ENCODE results near the gene RAP2A. TPM values are rescaled to one million over a fixed set of nuclear protein-coding genes. Genes with fewer than 3 reads are reported as not detected.

RAP2A gene
- total and polyA plus RNA-seq, 12 donors, result 3.6 to 37.9 (median 22.2) TPM

- 89 to 100% (median 95%) methylated on average over 3 of the region's 3 CpGs for WGBS, 4 donors
- intact Hi-C loops (cut with DNase I), result no loop called here
Observed at GRCh38 chr13:97385854-97386253, 48.1 kb upstream of the RAP2A start.

GRCh38 chr13:97386801-97387484 is 47.0 kb upstream of the RAP2A start:
- 71 to 82% (median 77%) methylated on average over 4 of the region's 4 CpGs for WGBS, 4 donors
- Histone ChIP-seq H3K27me3 (no peaks in the 10 kb centered on the region), H3K4me3 (no peak overlapping the region), H3K27ac (peak overlapping the region in 4 of 5 donors; percentile 3 to 87 (median 52)), H3K4me1 (replicated peaks in 1 of 2) (peaks cover 6 to 59% of the 10 kb centered on the region in 2 donors), H3K9me3 (replicated peaks in 1 of 3) (peaks cover 0 to 3% (median 0%) of the 10 kb centered on the region in 3 donors), H3K36me3 (replicated peaks in 1 of 2) (peaks cover 0 to 15% of the 10 kb centered on the region in 2 donors)
- DNase-seq, result peak in 6 of 7 donors; percentile 27 to 66 (median 46)
- TF ChIP-seq POLR2A (IDR thresholded peaks at IDR 0.05), result no peak
- TF ChIP-seq CTCF (IDR thresholded peaks at IDR 0.05), result no peak
- intact Hi-C loops (cut with DNase I), result no loop called here

More at GRCh38 chr13:97385854-97386253, 48.1 kb upstream of the RAP2A start:
- Histone ChIP-seq H3K9me3 (replicated peaks in 1 of 3) (peaks cover 0 to 3% (median 0%) of the 10 kb centered on the region in 3 donors), H3K4me3 (no peak overlapping the region), H3K36me3 (replicated peaks in 1 of 2) (peaks cover 0 to 7% of the 10 kb centered on the region in 2 donors), H3K4me1 (replicated peaks in 1 of 2) (peaks cover 6 to 57% of the 10 kb centered on the region in 2 donors), H3K27me3 (no peaks in the 10 kb centered on the region), H3K27ac (peak overlapping the region in 2 of 5 donors; percentile 70 to 87)
- DNase-seq, result no peak
- no peak for TF ChIP-seq POLR2A (IDR thresholded peaks at IDR 0.05)
- no peak for TF ChIP-seq CTCF (IDR thresholded peaks at IDR 0.05)

- DNase-seq, result peak in 1 of 7 donors; percentile 14
- Histone ChIP-seq H3K27me3 (no peaks in the 10 kb centered on the region), H3K9me3 (replicated peaks in 1 of 3) (peaks cover 0 to 3% (median 0%) of the 10 kb centered on the region in 3 donors), H3K27ac (peak overlapping the region in 4 of 5 donors; percentile 26 to 87 (median 52)), H3K36me3 (replicated peaks in 1 of 2) (peaks cover 0 to 19% of the 10 kb centered on the region in 2 donors), H3K4me1 (replicated peaks in 1 of 2) (peaks cover 6 to 59% of the 10 kb centered on the region in 2 donors), H3K4me3 (no peak overlapping the region)
- 80 to 88% (median 84%) methylated on average over 5 of the region's 5 CpGs for WGBS, 4 donors
- TF ChIP-seq POLR2A (IDR thresholded peaks at IDR 0.05) (no peak), CTCF (IDR thresholded peaks at IDR 0.05) (no peak)
- intact Hi-C loops (cut with DNase I), result no loop called here
Observed at GRCh38 chr13:97387485-97387839, 46.5 kb upstream of the RAP2A start.

GRCh38 chr13:97387890-97388289 is 46.1 kb upstream of the RAP2A start:
- intact Hi-C loops (cut with DNase I), result no loop called here
- H3K27ac ChIP-seq, result peak overlapping the region in 4 of 5 donors; percentile 26 to 87 (median 52)
- 73 to 95% (median 83%) methylated on average over 1 of the region's 1 CpG for WGBS, 4 donors
- peaks cover 0 to 19% of the 10 kb centered on the region in 2 donors for H3K36me3 ChIP-seq (replicated peaks in 1 of 2)
- peaks cover 0 to 3% (median 0%) of the 10 kb centered on the region in 3 donors for H3K9me3 ChIP-seq (replicated peaks in 1 of 3)
- no peak for DNase-seq
- H3K4me3 ChIP-seq, result no peak overlapping the region
- H3K27me3 ChIP-seq, result no peaks in the 10 kb centered on the region
- TF ChIP-seq CTCF (IDR thresholded peaks at IDR 0.05), result no peak
- no peak for TF ChIP-seq POLR2A (IDR thresholded peaks at IDR 0.05)
- H3K4me1 ChIP-seq (replicated peaks in 1 of 2), result peaks cover 6 to 58% of the 10 kb centered on the region in 2 donors

Data from adrenal gland (tissue), 12 donors.